B cell (primary cell): ENCODE data around the gene GPER1. TPM values are rescaled to one million over a fixed set of nuclear protein-coding genes. Genes with fewer than 3 reads are reported as not detected.

Experiments
- ATAC-seq: fragments of 200-7000 bp; cut with Tn5 transposase; one replicate; pipeline ENCODE4 v1.10.0; 2021; ENCODE audit warnings: low read depth, mild to moderate bottlenecking, moderate number of reproducible peaks, moderate library complexity
- CTCF ChIA-PET: fragments of 350-600 bp; sonication (Branson Sonifier 250); formaldehyde crosslinking; loops from one replicate; lab custom pipeline; 2021; ENCODE audit warnings: antibody characterized with exemption, inconsistent platforms; lab: Charles Lee
- POLR2A ChIA-PET: fragments of 350-600 bp; sonication (Branson Sonifier 250); formaldehyde crosslinking; loops from one replicate; lab custom pipeline; 2021; ENCODE audit warnings: antibody characterized with exemption; lab: Charles Lee
- DNase-seq: peaks from one replicate; pipeline ENCODE4 v3.0.0; 2013
- H2AFZ ChIP-seq: 2 replicates; pipeline ENCODE4 v1.6.1; 2012; ENCODE audit warnings: mild to moderate bottlenecking, low read depth, low read length; ENCODE audit not compliant: insufficient read depth, poor library complexity, severe bottlenecking
- H3K27ac ChIP-seq, 2 donors: 1 replicate in 1 of 2; 2 replicates in 1 of 2; pipeline ENCODE4 v1.5.1; 2012 to 2013; ENCODE audit warnings: low read length in 2 of 2, mild to moderate bottlenecking in 2 of 2, moderate library complexity in 1 of 2
- H3K27me3 ChIP-seq, 4 experiments: fragments of 200-600 bp in 1 of 4; sonication (generic) in 1 of 4; replicated peaks in 1 of 4; 1 replicate in 2 of 4; 2 replicates in 2 of 4; pipeline versions ENCODE4 v1.6.1 to v1.7.0; 2013 to 2016; ENCODE audit warnings: low read length in 3 of 4, mild to moderate bottlenecking in 2 of 4, mixed read lengths in 1 of 4, moderate library complexity in 1 of 4; ENCODE audit not compliant: insufficient read depth in 4 of 4, control insufficient read depth in 3 of 4; ENCODE audit errors: control extremely low read depth in 1 of 4
- H3K36me3 ChIP-seq, 2 experiments: replicated peaks in 1 of 2; 1 replicate in 1 of 2; 2 replicates in 1 of 2; pipeline versions ENCODE4 v1.6.1 to v1.7.1; 2013; ENCODE audit warnings: low read length in 1 of 2; ENCODE audit not compliant: insufficient read depth in 2 of 2, control insufficient read depth in 1 of 2; ENCODE audit errors: control extremely low read depth in 1 of 2, extremely low read depth in 1 of 2
- H3K4me1 ChIP-seq, 2 donors: fragments of 200-600 bp in 1 of 2; sonication (generic) in 1 of 2; 1 replicate in 1 of 2; 2 replicates in 1 of 2; pipeline versions ENCODE4 v1.5.1 to v1.6.1; 2013 to 2017; ENCODE audit warnings: low read length in 2 of 2; ENCODE audit not compliant: control insufficient read depth in 2 of 2, insufficient read depth in 2 of 2
- H3K4me2 ChIP-seq: replicated peaks from 2 replicates; pipeline ENCODE3; 2012; ENCODE audit warnings: mild to moderate bottlenecking, low read depth, low read length; ENCODE audit not compliant: poor library complexity, severe bottlenecking
- H3K4me3 ChIP-seq, 5 experiments: fragments of 200-600 bp in 1 of 5; sonication (generic) in 1 of 5; 1 replicate in 3 of 5; 2 replicates in 2 of 5; pipeline versions ENCODE4 v1.5.1 to v1.7.0; 2011 to 2016; ENCODE audit warnings: low read length in 4 of 5, mild to moderate bottlenecking in 4 of 5, low read depth in 2 of 5, control low read depth in 1 of 5, moderate library complexity in 1 of 5; ENCODE audit not compliant: insufficient read depth in 1 of 5; ENCODE audit errors: control extremely low read depth in 1 of 5, extremely low read depth in 1 of 5
- H3K79me2 ChIP-seq: fragments of 200-600 bp; sonication (generic); one replicate; pipeline ENCODE4 v1.6.0; 2016; ENCODE audit warnings: low read length; ENCODE audit not compliant: control insufficient read depth, insufficient read depth
- H3K9ac ChIP-seq: fragments of 200-600 bp; sonication (generic); 2 replicates; pipeline ENCODE4 v1.6.1; 2017; ENCODE audit warnings: mild to moderate bottlenecking, low read length, moderate library complexity
- H3K9me3 ChIP-seq, 3 donors: one replicate each; pipeline versions ENCODE4 v1.6.1 to v1.7.1; 2013; ENCODE audit warnings: low read length in 2 of 3; ENCODE audit not compliant: control insufficient read depth in 2 of 3, insufficient read depth in 1 of 3; ENCODE audit errors: control extremely low read depth in 1 of 3
- H4K20me1 ChIP-seq: 2 replicates; pipeline ENCODE4 v1.6.0; 2012; ENCODE audit warnings: mild to moderate bottlenecking, low read length; ENCODE audit not compliant: insufficient read depth, control insufficient read depth, poor library complexity, severe bottlenecking
- H3K27ac Mint-ChIP-seq: one replicate; pipeline ENCODE4 v1.8.0; 2021; ENCODE audit warnings: mixed read lengths
- H3K27me3 Mint-ChIP-seq: one replicate; pipeline ENCODE4 v1.8.0; 2021; ENCODE audit warnings: mixed read lengths
- H3K4me1 Mint-ChIP-seq: one replicate; pipeline ENCODE4 v1.8.0; 2021; ENCODE audit warnings: mixed read lengths
- H3K4me3 Mint-ChIP-seq: one replicate; pipeline ENCODE4 v1.8.0; 2021; ENCODE audit warnings: mixed read lengths
- H3K9me3 Mint-ChIP-seq: one replicate; pipeline ENCODE4 v1.8.0; 2022; ENCODE audit warnings: mixed read lengths; ENCODE audit not compliant: insufficient read depth
- EZH2 ChIP-seq: IDR thresholded peaks from 2 replicates; pipeline ENCODE4 v1.6.1; 2012; ENCODE audit warnings: borderline replicate concordance, low read depth, mild to moderate bottlenecking, moderate library complexity, low read length; ENCODE audit not compliant: insufficient read depth, poor library complexity, severe bottlenecking
- WGBS: methylation state at CpG from one replicate; pipeline ENCODE4 v1.1.5; 2013; ENCODE audit warnings: missing lambda C conversion rate; ENCODE audit not compliant: insufficient coverage; 5-methylcytosine and 5-hydroxymethylcytosine counted together
- intact Hi-C: fragments of 100-400 bp; cut with micrococcal nuclease; formaldehyde crosslinking; loops from one replicate; pipeline ENCODE4 v1.10.0; 2022
- polyA plus RNA-seq: library from polyadenylated mRNA; depleted of rRNA; stranded (reverse); fragments of >200 nt; gene quantifications from 2 replicates; pipeline ENCODE4 v1.2.3, GENCODE V29; 2012
- total RNA-seq, 2 donors: library from RNA; stranded (reverse); fragments of 120-200 nt in 1 of 2; gene quantifications; 1 replicate in 1 of 2; 2 replicates in 1 of 2; pipeline versions ENCODE4 v1.2.3 to v1.2.4, GENCODE V29; 2013 to 2022
- TF ChIP-seq, protein P1 (sequence below): fragments of 200-600 bp; IDR thresholded peaks from one replicate; pipeline ENCODE4 v1.8.0; 2022; ENCODE audit warnings: antibody characterized with exemption, mild to moderate bottlenecking

The GPER1 gene
- total and polyA plus RNA-seq, 2 donors (not counting 1 experiment from before 2014, with no cell fraction given), result 3.2 to 21.3 TPM

GRCh38 chr7:1125603-1125969, 37.7 kb downstream of the GPER1 start:
- no peak for ATAC-seq

GRCh38 chr7:1127001-1127400, 39.1 kb downstream of the GPER1 start:
- Histone ChIP-seq H3K4me3 (no peak overlapping the region), H3K4me2 (no peak overlapping the region), H3K27ac (no peak overlapping the region), H3K27me3 (no peaks in the 10 kb centered on the region), H3K79me2 (peaks cover 22% of the 10 kb centered on the region), H3K36me3 (peaks cover 0 to 4% of the 10 kb centered on the region in 2 experiments), H2AFZ (no peak overlapping the region), H3K9me3 (no peaks in the 10 kb centered on the region), H3K9ac (no peak overlapping the region), H3K4me1 (peaks cover 7 to 10% of the 10 kb centered on the region in 2 donors), H4K20me1 (no peaks in the 10 kb centered on the region)
- Mint-ChIP-seq H3K9me3 (no peaks in the 10 kb centered on the region), H3K4me3 (no peak overlapping the region), H3K27ac (no peak overlapping the region), H3K4me1 (peaks cover 3% of the 10 kb centered on the region), H3K27me3 (no peaks in the 10 kb centered on the region)
- TF ChIP-seq, protein P1, sequence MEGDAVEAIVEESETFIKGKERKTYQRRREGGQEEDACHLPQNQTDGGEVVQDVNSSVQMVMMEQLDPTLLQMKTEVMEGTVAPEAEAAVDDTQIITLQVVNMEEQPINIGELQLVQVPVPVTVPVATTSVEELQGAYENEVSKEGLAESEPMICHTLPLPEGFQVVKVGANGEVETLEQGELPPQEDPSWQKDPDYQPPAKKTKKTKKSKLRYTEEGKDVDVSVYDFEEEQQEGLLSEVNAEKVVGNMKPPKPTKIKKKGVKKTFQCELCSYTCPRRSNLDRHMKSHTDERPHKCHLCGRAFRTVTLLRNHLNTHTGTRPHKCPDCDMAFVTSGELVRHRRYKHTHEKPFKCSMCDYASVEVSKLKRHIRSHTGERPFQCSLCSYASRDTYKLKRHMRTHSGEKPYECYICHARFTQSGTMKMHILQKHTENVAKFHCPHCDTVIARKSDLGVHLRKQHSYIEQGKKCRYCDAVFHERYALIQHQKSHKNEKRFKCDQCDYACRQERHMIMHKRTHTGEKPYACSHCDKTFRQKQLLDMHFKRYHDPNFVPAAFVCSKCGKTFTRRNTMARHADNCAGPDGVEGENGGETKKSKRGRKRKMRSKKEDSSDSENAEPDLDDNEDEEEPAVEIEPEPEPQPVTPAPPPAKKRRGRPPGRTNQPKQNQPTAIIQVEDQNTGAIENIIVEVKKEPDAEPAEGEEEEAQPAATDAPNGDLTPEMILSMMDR, result no peak
- TF ChIP-seq EZH2, result no peak
- 100% methylated on average over 6 of the region's 7 CpGs for WGBS
- ATAC-seq, result no peak
- intact Hi-C loops, result no loop called here
- no peak for DNase-seq
- ChIA-PET CTCF (interaction anchor here (0.7 kb wide), 1 partner anchor 246 kb away, joined by 3 read pairs; no protein-coding TSS in a partner anchor), POLR2A (no interaction called here)

More at GRCh38 chr7:1125603-1125969, 37.7 kb downstream of the GPER1 start:
- no peak overlapping the region for H3K4me3 Mint-ChIP-seq
- peaks cover 5% of the 10 kb centered on the region for H3K4me1 Mint-ChIP-seq
- TF ChIP-seq EZH2, result no peak
- TF ChIP-seq, protein P1, result no peak
- DNase-seq, result no peak
- H3K27ac Mint-ChIP-seq, result no peak overlapping the region
- H3K79me2 ChIP-seq, result peaks cover 33% of the 10 kb centered on the region
- no peaks in the 10 kb centered on the region for H3K27me3 Mint-ChIP-seq
- H3K4me1 ChIP-seq, result peaks cover 7 to 10% of the 10 kb centered on the region in 2 donors
- H4K20me1 ChIP-seq, result no peaks in the 10 kb centered on the region
- intact Hi-C loops, result no loop called here
- H3K27me3 ChIP-seq, result no peaks in the 10 kb centered on the region
- no peak overlapping the region for H3K4me3 ChIP-seq
- H3K27ac ChIP-seq, result no peak overlapping the region
- ChIA-PET POLR2A (no interaction called here), CTCF (no interaction called here)
- H3K9me3 Mint-ChIP-seq, result no peaks in the 10 kb centered on the region
- WGBS, result 95% methylated on average over 4 of the region's 16 CpGs
- H2AFZ ChIP-seq, result no peak overlapping the region
- H3K36me3 ChIP-seq, result peaks cover 0 to 4% of the 10 kb centered on the region in 2 experiments
- no peak overlapping the region for H3K4me2 ChIP-seq
- no peaks in the 10 kb centered on the region for H3K9me3 ChIP-seq
- H3K9ac ChIP-seq, result no peak overlapping the region
